Left lobe of liver (tissue), 2 donors: ENCODE data around the gene TMEM123. TPM values are rescaled to one million over a fixed set of nuclear protein-coding genes. Genes with fewer than 3 reads are reported as not detected.
A peak's percentile ranks its signal among the peaks of the same experiment; 100 is the strongest.
"Not testable (repeated sequence)": the region's sequence is repeated elsewhere in the genome, so short reads cannot be mapped to it uniquely, and the experiment has no call there.

Experiments
- ATAC-seq: fragments of 200-7000 bp; cut with Tn5 transposase; one replicate; pipeline ENCODE4 v1.9.1; 2020; ENCODE audit warnings: mild to moderate bottlenecking, moderate library complexity
- DNase-seq: peaks from one replicate; pipeline ENCODE4 v3.0.0-alpha.2; 2020; ENCODE audit warnings: low spot score
- total RNA-seq: library from RNA; stranded (reverse); gene quantifications from one replicate; pipeline ENCODE4 v1.2.1, GENCODE V29; 2021
- donor health status: DM: no; HTN: no; CAD: no; lungs with moderate emphysema.
- donor health status: DM: no; HTN: yes; CAD: no.

Gene TMEM123
- total RNA-seq, 1 donor from 2014 or later: 156 TPM

- DNase-seq (no peak), ATAC-seq (no peak)
These were observed 1.4 kb downstream of the TMEM123 start for GRCh38 chr11:102451041-102451680.

- no peak for ATAC-seq
- no peak for DNase-seq
These were observed 2.7 kb downstream of the TMEM123 start for GRCh38 chr11:102449651-102450570.

GRCh38 chr11:102448869-102449224 lies 3.7 kb downstream of the TMEM123 start:
- ATAC-seq (peak; percentile 1), DNase-seq (no peak)

GRCh38 chr11:102447941-102448868 lies 4.4 kb downstream of the TMEM123 start:
- DNase-seq (no peak), ATAC-seq (peak; percentile 34)

- DNase-seq (no peak), ATAC-seq (no peak)
These were observed 5.4 kb downstream of the TMEM123 start for GRCh38 chr11:102447193-102447592.

- ATAC-seq (no peak), DNase-seq (no peak)
These were observed 6.0 kb downstream of the TMEM123 start for GRCh38 chr11:102446606-102447005.

GRCh38 chr11:102444693-102445092 lies 7.9 kb downstream of the TMEM123 start:
- not testable (repeated sequence) for DNase-seq, ATAC-seq

- not testable (repeated sequence) for DNase-seq, ATAC-seq
These were observed 8.4 kb downstream of the TMEM123 start for GRCh38 chr11:102444142-102444541.

- not testable (repeated sequence) for DNase-seq, ATAC-seq
These were observed 13.6 kb downstream of the TMEM123 start for GRCh38 chr11:102439063-102439363.

- ATAC-seq: no peak
- DNase-seq: no peak
These were observed 14.1 kb downstream of the TMEM123 start for GRCh38 chr11:102438311-102439062.

GRCh38 chr11:102437727-102438126 lies 14.8 kb downstream of the TMEM123 start:
- DNase-seq (no peak), ATAC-seq (peak; percentile 29)

- ATAC-seq: no peak
These were observed 15.6 kb downstream of the TMEM123 start for GRCh38 chr11:102436976-102437375.

GRCh38 chr11:102436561-102436960 lies 16.0 kb downstream of the TMEM123 start:
- ATAC-seq (no peak), DNase-seq (no peak)

More at GRCh38 chr11:102436976-102437375, 15.6 kb downstream of the TMEM123 start:
- DNase-seq: no peak

- ATAC-seq (no peak), DNase-seq (no peak)
These were observed 16.9 kb downstream of the TMEM123 start for GRCh38 chr11:102435688-102436087.

- DNase-seq, ATAC-seq: not testable (repeated sequence)
These were observed 19.0 kb downstream of the TMEM123 start for GRCh38 chr11:102433571-102433970.

GRCh38 chr11:102432560-102432959 lies 20.0 kb downstream of the TMEM123 start:
- ATAC-seq: not testable (repeated sequence)

GRCh38 chr11:102431404-102431803 lies 21.2 kb downstream of the TMEM123 start:
- ATAC-seq: no peak
- no peak for DNase-seq

More at GRCh38 chr11:102432560-102432959, 20.0 kb downstream of the TMEM123 start:
- DNase-seq: not testable (repeated sequence)

- ATAC-seq: peak; percentile 48
These were observed 22.3 kb downstream of the TMEM123 start for GRCh38 chr11:102430158-102430836.

GRCh38 chr11:102429691-102430090 lies 22.9 kb downstream of the TMEM123 start:
- ATAC-seq: peak; percentile 18
- DNase-seq: no peak

More at GRCh38 chr11:102430158-102430836, 22.3 kb downstream of the TMEM123 start:
- DNase-seq: no peak

- DNase-seq: no peak
- ATAC-seq: peak; percentile 23
These were observed 23.3 kb downstream of the TMEM123 start for GRCh38 chr11:102429226-102429625.
